HEK293T (cell line): Measurements from ENCODE around the gene VIM.

Experiments
- ARNT ChIP-seq: fragments of 450-650 bp; IDR thresholded peaks from 2 replicates; pipeline ENCODE4 v1.6.1; 2017; ENCODE audit warnings: mild to moderate bottlenecking
- BHLHE40 ChIP-seq: fragments of 450-650 bp; IDR thresholded peaks from 2 replicates; pipeline ENCODE4 v1.6.1; 2016; ENCODE audit warnings: mild to moderate bottlenecking, moderate library complexity, borderline replicate concordance
- FOXM1 ChIP-seq: fragments of 450-650 bp; IDR thresholded peaks from 2 replicates; pipeline ENCODE4 v1.6.1; 2017; ENCODE audit warnings: mild to moderate bottlenecking, borderline replicate concordance
- HDGF ChIP-seq: fragments of 450-650 bp; IDR thresholded peaks from 2 replicates; pipeline ENCODE4 v1.6.1; 2017; ENCODE audit warnings: antibody characterized with exemption, borderline replicate concordance
- L3MBTL2 ChIP-seq: fragments of 450-650 bp; conservative IDR thresholded peaks from 2 replicates; pipeline ENCODE4 v1.6.1; 2016; ENCODE audit warnings: mild to moderate bottlenecking
- LEF1 ChIP-seq: fragments of 450-650 bp; IDR thresholded peaks from 2 replicates; pipeline ENCODE4 v1.6.1; 2017; ENCODE audit warnings: mild to moderate bottlenecking, borderline replicate concordance
- NFRKB ChIP-seq: fragments of 450-650 bp; IDR thresholded peaks from 2 replicates; pipeline ENCODE4 v1.6.1; 2016; ENCODE audit warnings: mild to moderate bottlenecking, moderate library complexity
- PKNOX1 ChIP-seq: fragments of 450-650 bp; IDR thresholded peaks from 2 replicates; pipeline ENCODE4 v1.6.1; 2016
- SP1 ChIP-seq: fragments of 450-650 bp; IDR thresholded peaks from 2 replicates; pipeline ENCODE4 v1.6.1; 2017
- SUZ12 ChIP-seq: fragments of 450-650 bp; IDR thresholded peaks from 2 replicates; pipeline ENCODE4 v1.6.1; 2016; ENCODE audit warnings: mild to moderate bottlenecking
- TARDBP ChIP-seq: fragments of 450-650 bp; IDR thresholded peaks from 2 replicates; pipeline ENCODE4 v1.6.1; 2016
- ZNF384 ChIP-seq: fragments of 450-650 bp; IDR thresholded peaks from 2 replicates; pipeline ENCODE4 v1.6.1; 2016

DNA sequence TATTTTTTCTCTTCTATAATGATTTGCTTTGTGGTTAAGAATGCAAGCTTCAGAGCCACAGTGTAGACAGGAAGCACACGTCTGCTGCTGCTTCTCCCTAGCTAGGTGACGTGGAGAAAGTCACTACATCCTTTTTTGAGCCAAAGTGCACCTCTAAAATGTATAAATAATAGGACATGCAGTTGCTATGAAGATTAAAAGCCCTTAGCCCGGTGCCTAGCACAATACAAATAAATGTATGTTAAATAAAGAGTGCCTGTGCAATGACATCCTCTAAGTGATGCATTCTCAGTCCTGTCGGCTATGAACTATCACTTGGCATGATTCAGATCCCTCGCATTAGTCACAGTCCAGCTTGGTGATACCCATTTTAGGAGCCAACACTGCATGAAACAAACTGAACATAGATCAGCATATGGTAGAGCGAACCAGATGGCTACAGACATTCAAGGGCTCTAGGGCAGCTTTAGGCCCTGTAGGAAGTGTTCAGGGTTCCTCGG, 21.8 kb upstream of the VIM start:
- no peak for TF ChIP-seq BHLHE40
- TF ChIP-seq ARNT = no peak
- TF ChIP-seq HDGF = no peak
- TF ChIP-seq TARDBP = no peak
- TF ChIP-seq ZNF384 = no peak
- TF ChIP-seq FOXM1 = no peak
- TF ChIP-seq SUZ12 = no peak
- TF ChIP-seq NFRKB = no peak
- no peak for TF ChIP-seq SP1
- TF ChIP-seq L3MBTL2 = no peak
- TF ChIP-seq PKNOX1 = no peak
- no peak for TF ChIP-seq LEF1
